GM21390 (cell line): ENCODE measurements around the gene PLBD1.

Source experiments
- ATAC-seq: cut with Tn5 transposase; IDR thresholded peaks from one replicate; pipeline ENCODE4 v1.9.1; 2021; ENCODE audit not compliant: unreplicated experiment

The PLBD1 gene, protein sequence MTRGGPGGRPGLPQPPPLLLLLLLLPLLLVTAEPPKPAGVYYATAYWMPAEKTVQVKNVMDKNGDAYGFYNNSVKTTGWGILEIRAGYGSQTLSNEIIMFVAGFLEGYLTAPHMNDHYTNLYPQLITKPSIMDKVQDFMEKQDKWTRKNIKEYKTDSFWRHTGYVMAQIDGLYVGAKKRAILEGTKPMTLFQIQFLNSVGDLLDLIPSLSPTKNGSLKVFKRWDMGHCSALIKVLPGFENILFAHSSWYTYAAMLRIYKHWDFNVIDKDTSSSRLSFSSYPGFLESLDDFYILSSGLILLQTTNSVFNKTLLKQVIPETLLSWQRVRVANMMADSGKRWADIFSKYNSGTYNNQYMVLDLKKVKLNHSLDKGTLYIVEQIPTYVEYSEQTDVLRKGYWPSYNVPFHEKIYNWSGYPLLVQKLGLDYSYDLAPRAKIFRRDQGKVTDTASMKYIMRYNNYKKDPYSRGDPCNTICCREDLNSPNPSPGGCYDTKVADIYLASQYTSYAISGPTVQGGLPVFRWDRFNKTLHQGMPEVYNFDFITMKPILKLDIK

GRCh38 chr12:14567351-14568162 lies at the start of gene PLBD1:
Gene PLBD1, minus strand, starts transcription at chr12:14567883. Its CDS starts 187 bp downstream, at chr12:14567696.
- ATAC-seq, result no peak

- peak; percentile 45 for ATAC-seq
Measured at GRCh38 chr12:14614704-14615121, 47.0 kb upstream of the PLBD1 start.

DNA sequence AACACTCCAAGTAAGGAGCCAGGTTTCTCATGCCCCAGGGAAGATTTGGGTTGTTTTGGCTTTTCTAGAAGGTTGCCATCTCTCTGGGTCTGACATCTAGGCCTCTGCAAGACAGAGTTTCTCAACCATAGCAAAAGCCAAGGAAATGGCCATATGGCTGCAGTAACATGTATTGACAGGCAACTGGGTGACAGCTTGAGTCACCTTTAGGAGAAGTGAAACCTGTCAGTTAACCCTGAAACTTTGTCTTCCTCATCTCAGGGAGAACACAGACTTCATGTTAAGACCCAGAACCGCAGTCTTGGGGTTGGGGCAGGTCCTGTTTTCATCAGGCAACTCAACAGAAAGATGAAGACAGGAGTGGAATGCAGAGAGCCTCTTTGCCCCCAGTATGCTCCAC lies 46.0 kb upstream of the PLBD1 start:
- peak; percentile 97 for ATAC-seq

DNA sequence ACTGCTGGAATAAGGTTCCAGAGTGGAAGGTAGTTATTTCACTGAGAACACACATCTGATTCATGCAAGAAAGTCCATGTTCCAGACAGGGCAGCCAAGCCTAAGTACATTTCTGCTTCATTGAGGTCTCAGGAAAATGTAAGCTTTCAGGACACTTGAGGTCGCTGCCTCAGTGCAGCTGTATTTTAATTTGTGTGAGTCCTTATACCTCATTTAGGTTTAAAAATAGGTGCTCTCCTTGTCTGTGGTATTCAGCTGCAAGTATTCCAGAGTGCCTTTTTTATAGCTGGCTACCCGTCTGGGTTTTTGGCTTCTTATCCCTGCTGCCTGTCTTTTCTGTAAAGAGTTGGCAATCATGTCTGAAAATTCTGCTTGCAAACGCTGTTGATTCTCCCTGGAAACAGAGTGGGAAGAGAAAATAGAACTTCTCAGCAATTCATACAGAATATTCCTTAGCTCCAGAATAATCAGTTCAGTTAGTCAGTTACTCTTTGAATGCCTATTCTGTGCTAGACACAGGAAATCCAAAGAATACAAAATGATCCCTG lies 45.3 kb upstream of the PLBD1 start:
- ATAC-seq, result no peak

- no peak for ATAC-seq
Measured at GRCh38 chr12:14612250-14612649, 44.6 kb upstream of the PLBD1 start.

DNA sequence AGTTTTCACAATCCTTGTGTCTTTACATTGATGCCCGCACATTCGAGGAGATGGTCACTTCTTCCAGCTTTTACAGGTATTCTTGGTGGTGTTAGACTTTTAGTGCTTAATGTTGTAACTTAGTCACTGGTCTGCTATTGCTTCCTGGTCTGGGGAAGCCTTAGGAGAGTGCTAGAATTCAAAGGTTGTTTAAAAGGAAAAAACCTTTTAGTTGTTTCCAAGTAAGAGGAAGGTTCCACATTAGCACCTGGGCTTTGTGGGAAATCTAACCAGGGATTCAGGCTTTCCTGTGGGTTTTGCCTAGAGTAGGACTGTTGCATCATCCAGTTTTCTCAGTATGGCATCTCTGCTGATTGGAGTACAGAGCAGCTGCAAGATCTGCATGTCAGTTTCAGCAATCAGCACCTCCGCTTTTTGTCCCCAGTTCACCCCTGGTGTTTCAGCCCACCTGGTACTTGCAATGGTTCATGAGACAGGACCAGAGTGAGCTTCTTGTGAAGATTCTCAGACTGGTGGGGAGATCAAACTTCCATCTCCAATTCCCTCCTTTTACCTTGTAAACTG lies 44.0 kb upstream of the PLBD1 start:
- ATAC-seq, result no peak

GRCh38 chr12:14607568-14607967 lies 39.9 kb upstream of the PLBD1 start:
- ATAC-seq, result no peak

- ATAC-seq, result no peak
Measured at GRCh38 chr12:14605401-14605989, 37.8 kb upstream of the PLBD1 start.

- ATAC-seq, result no peak
Measured at GRCh38 chr12:14601692-14602478, 34.2 kb upstream of the PLBD1 start.

- no peak for ATAC-seq
Measured at GRCh38 chr12:14597480-14597879, 29.8 kb upstream of the PLBD1 start.

- ATAC-seq, result no peak
Measured at GRCh38 chr12:14591719-14592118, 24.0 kb upstream of the PLBD1 start.

DNA sequence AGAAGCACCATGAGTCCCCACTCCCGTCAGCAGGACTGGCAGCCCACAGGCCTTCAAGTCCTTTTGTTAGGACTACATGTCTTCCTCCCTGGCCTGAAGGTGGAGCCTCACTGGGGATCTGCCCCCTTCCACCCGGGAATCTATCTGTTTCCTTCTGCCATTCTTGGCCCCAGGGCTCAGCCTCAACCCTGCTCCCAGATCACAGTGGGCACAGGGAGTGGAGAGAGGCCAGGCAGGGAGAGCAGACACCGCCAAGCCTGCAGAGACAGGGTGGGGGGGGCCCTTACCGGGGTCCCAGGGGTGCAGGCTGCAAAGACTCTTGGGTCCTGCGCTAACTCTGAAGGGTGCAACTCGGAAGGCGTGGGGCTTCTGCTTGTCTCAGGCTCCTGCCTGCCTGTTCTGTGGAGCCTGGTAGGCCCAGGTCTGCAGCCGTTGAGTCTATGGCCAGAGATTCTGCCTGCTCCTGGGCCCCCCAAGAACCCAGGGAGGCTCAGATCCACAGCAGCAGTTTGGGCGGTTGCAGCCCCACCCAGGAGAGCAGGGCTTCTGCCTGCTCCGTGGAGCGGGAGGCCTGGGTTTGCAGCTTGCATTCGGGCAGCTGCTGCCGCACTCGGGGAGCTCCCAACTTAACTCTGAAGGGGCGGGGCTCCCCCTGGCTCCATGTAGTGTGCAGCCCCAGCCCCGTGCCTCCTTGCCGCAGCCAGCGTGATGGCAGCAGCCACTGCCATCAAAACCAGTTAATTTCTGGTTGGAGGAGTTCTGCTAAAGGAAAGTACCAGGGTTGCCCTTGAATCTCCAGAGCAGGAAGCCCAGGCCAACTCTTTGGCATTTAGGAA lies 21.7 kb upstream of the PLBD1 start:
- ATAC-seq, result no peak

DNA sequence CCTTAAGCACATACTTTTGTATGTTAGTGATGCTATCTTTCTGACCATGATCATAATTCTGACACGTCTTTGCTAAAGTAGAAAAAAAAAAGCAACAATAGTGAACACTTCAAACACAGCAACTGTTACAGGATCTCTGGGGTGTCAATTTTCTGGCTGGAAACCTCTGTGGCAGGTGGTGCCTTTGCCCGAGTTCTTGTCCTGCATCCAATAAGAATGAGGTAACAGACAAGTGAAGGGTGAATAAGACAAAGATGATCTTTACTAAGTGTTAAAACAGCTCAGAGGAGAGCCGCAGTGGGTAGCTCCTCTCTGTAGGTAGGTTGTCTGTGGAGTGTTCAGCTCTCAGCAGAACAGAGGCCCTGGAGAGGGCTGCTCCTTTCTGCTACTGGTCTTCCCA lies 20.9 kb upstream of the PLBD1 start:
- no peak for ATAC-seq

- no peak for ATAC-seq
Measured at GRCh38 chr12:14578646-14579045, 11.0 kb upstream of the PLBD1 start.

DNA sequence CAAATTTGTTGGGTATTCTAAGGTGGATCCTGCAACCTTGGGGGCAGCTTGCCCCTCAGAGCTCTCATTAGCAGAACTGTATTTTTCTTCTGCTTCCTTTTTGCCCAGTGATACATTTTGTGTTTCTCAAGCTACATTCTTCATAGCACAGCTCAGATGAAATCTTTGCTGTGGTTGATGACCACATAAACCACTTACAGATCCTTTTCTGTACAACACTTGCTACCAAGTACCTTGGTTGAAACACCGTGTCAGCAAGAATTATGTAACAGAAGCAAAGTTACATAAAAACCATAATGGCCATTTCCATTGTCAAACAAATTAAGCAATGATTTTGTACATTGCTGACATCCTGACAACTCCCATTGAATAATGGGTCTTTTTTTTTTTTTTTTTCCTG lies 9.7 kb upstream of the PLBD1 start:
- ATAC-seq, result peak; percentile 82

GRCh38 chr12:14576896-14577295 lies 9.2 kb upstream of the PLBD1 start:
- no peak for ATAC-seq

DNA sequence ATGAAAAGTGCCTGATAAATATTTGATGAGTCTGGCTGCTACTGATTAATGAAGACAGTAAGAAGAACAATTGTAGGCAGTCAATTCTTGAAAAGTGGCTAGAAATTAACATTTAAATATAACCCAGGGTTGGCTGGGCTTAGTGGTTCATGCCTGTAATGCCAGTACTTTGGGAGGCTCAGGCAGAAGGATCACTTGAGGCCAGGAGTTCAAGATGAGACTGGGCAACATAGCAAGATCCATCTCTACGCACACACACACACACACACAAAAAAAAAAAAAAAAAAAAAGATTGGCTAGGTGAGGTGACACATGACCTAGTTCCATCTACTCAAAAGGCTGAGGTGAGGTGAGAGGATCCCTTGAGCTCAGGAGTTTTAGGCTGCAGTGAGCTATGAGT lies 7.9 kb upstream of the PLBD1 start:
- ATAC-seq, result no peak

GRCh38 chr12:14573118-14573517 lies 5.4 kb upstream of the PLBD1 start:
- ATAC-seq, result no peak

GRCh38 chr12:14572401-14572800 lies 4.7 kb upstream of the PLBD1 start:
- no peak for ATAC-seq
